HCT116 (cell line): ENCODE results near the gene CARD16. TPM values are rescaled to one million over a fixed set of nuclear protein-coding genes. Genes with fewer than 3 reads are reported as not detected.

Source experiments
- ATAC-seq: fragments of 200-7000 bp; cut with Tn5 transposase; 2 replicates; pipeline ENCODE4 v1.9.1; 2020; ENCODE audit warnings: mild to moderate bottlenecking, moderate library complexity
- BruUV-seq: library from RNA; stranded (reverse); fragments of 400-500 nt; replicated peaks from 2 replicates; lab custom pipeline; 2021; lab: Mats Ljungman, UMichigan
- CTCF ChIA-PET: fragments of 300-600 bp; sonication (Branson Sonifier 250); formaldehyde crosslinking; loops from one replicate; lab custom pipeline; 2021; ENCODE audit warnings: antibody characterized with exemption; lab: Charles Lee
- POLR2A ChIA-PET: fragments of 300-600, 350-600 bp; sonication (Branson Sonifier 250); formaldehyde crosslinking; loops from one replicate; lab custom pipeline; 2021; ENCODE audit warnings: antibody characterized with exemption; lab: Charles Lee
- RAD21 ChIA-PET, 2 experiments: fragments of 300-600 bp; sonication (Branson Sonifier 250); formaldehyde crosslinking; loops; one replicate each; lab custom pipeline; 2023; ENCODE audit warnings: low total read pairs in 2 of 2; ENCODE audit not compliant: uncharacterized antibody in 2 of 2, unreplicated experiment in 2 of 2, low non-redundant PET in 1 of 2; lab: Charles Lee
- DNase-seq: peaks from one replicate; pipeline ENCODE4 v3.0.0-alpha.2; 2010; ENCODE audit warnings: low read depth, low spot score
- H2AFZ ChIP-seq: fragments of 200-600 bp; shearing (Covaris generic), sonication (generic); 2 replicates; pipeline ENCODE4 v1.6.1; 2017; ENCODE audit warnings: low read depth, mixed run types, mixed read lengths, antibody characterized with exemption, low read length; ENCODE audit not compliant: poor library complexity, severe bottlenecking
- H3K27ac ChIP-seq: 2 replicates; pipeline ENCODE4 v1.5.1; 2012; ENCODE audit warnings: low read depth, low read length
- H3K27me3 ChIP-seq: fragments of 200-600 bp; sonication (generic); 2 replicates; pipeline ENCODE4 v1.6.1; 2016; ENCODE audit warnings: mixed run types, low read length, mixed read lengths; ENCODE audit not compliant: insufficient read depth
- H3K36me3 ChIP-seq, 2 experiments: fragments of 200-500 bp in 1 of 2; fragments of 200-600 bp in 1 of 2; sonication (Bioruptor generic) in 1 of 2; sonication (generic) in 1 of 2; 2 replicates each; pipeline versions ENCODE4 v1.5.1 to v1.6.1; 2014 to 2016; ENCODE audit warnings: low read length in 2 of 2, inconsistent platforms in 1 of 2, mixed read lengths in 1 of 2, mixed run types in 1 of 2; ENCODE audit not compliant: insufficient read depth in 2 of 2, control insufficient read depth in 1 of 2
- H3K4me1 ChIP-seq, 2 experiments: fragments of 200-600 bp in 1 of 2; sonication (generic) in 1 of 2; 2 replicates each; pipeline versions ENCODE4 v1.5.1 to v1.6.1; 2012 to 2017; ENCODE audit warnings: low read length in 2 of 2, inconsistent platforms in 1 of 2, mild to moderate bottlenecking in 1 of 2, mixed read lengths in 1 of 2, mixed run types in 1 of 2, moderate library complexity in 1 of 2; ENCODE audit not compliant: insufficient read depth in 2 of 2, control insufficient read depth in 1 of 2
- H3K4me2 ChIP-seq: fragments of 200-600 bp; sonication (generic); 2 replicates; pipeline ENCODE4 v1.6.1; 2017; ENCODE audit warnings: mixed run types, low read length, mixed read lengths
- H3K4me3 ChIP-seq, 2 experiments: fragments of 200-600 bp in 1 of 2; sonication (generic) in 1 of 2; replicated peaks in 1 of 2; 2 replicates each; pipeline ENCODE4 v1.5.1; 2011 to 2016; ENCODE audit warnings: low read length in 2 of 2, control low read depth in 1 of 2, low read depth in 1 of 2, mild to moderate bottlenecking in 1 of 2, mixed read lengths in 1 of 2, mixed run types in 1 of 2
- H3K79me2 ChIP-seq: fragments of 200-600 bp; sonication (generic); 2 replicates; pipeline ENCODE4 v1.6.1; 2017; ENCODE audit warnings: mild to moderate bottlenecking, mixed run types, low read length, moderate library complexity, mixed read lengths; ENCODE audit not compliant: insufficient read depth
- H3K9ac ChIP-seq: fragments of 200-600 bp; sonication (generic); 2 replicates; pipeline ENCODE4 v1.6.1; 2016; ENCODE audit warnings: low read length, mixed read lengths
- H3K9me2 ChIP-seq: fragments of 200-600 bp; sonication (generic), shearing (Covaris generic); 2 replicates; pipeline ENCODE4 v1.6.1; 2017; ENCODE audit warnings: mixed run types, mild to moderate bottlenecking, moderate library complexity; ENCODE audit not compliant: insufficient read depth
- H3K9me3 ChIP-seq, 2 experiments: fragments of 200-500 bp in 1 of 2; fragments of 200-600 bp in 1 of 2; sonication (Bioruptor generic) in 1 of 2; sonication (generic) in 1 of 2; 2 replicates each; pipeline ENCODE4 v1.6.1; 2014 to 2017; ENCODE audit warnings: low read length in 2 of 2, mixed read lengths in 2 of 2, inconsistent platforms in 1 of 2, low read depth in 1 of 2, mild to moderate bottlenecking in 1 of 2, mixed run types in 1 of 2, moderate library complexity in 1 of 2; ENCODE audit not compliant: control insufficient read depth in 1 of 2, insufficient read depth in 1 of 2
- H4K20me1 ChIP-seq: fragments of 200-600 bp; sonication (generic), shearing (Covaris generic); 2 replicates; pipeline ENCODE4 v1.6.1; 2017; ENCODE audit warnings: mixed run types, mild to moderate bottlenecking, moderate library complexity; ENCODE audit not compliant: insufficient read depth
- CTCF ChIP-seq, 3 experiments: fragments of 200-600 bp in 1 of 3; sonication (generic) in 1 of 3; IDR thresholded peaks in 2 of 3; conservative IDR thresholded peaks in 1 of 3; 2 replicates each; pipeline ENCODE4 v1.5.1; 2012 to 2017; ENCODE audit warnings: low read depth in 2 of 3, low read length in 2 of 3, antibody characterized with exemption in 1 of 3, borderline replicate concordance in 1 of 3, control low read depth in 1 of 3, mild to moderate bottlenecking in 1 of 3, mixed read lengths in 1 of 3, mixed run types in 1 of 3, moderate library complexity in 1 of 3; ENCODE audit not compliant: insufficient read depth in 1 of 3
- EGR1 ChIP-seq: IDR thresholded peaks from 2 replicates; pipeline ENCODE4 v1.6.1; 2012; ENCODE audit warnings: low read depth
- ELF1 ChIP-seq: IDR thresholded peaks from 2 replicates; pipeline ENCODE4 v1.6.1; 2012; ENCODE audit warnings: low read depth, borderline replicate concordance
- EZH2 ChIP-seq: fragments of 200-600 bp; sonication (generic); IDR thresholded peaks from 2 replicates; pipeline ENCODE4 v1.6.1; 2017; ENCODE audit warnings: antibody characterized with exemption, mixed run types
- POLR2A ChIP-seq: IDR thresholded peaks from 2 replicates; pipeline ENCODE4 v1.7.0; 2011; ENCODE audit warnings: borderline replicate concordance; ENCODE audit not compliant: insufficient read depth, insufficient read length; ENCODE audit errors: extremely low read depth
- TCF7L2 ChIP-seq: IDR thresholded peaks from 2 replicates; pipeline ENCODE4 v1.7.0; 2011; ENCODE audit warnings: borderline replicate concordance, inconsistent platforms; ENCODE audit not compliant: insufficient read depth, insufficient read length; ENCODE audit errors: extremely low read depth
- intact Hi-C: fragments of 100-400 bp; cut with micrococcal nuclease; formaldehyde crosslinking; loops from 2 replicates; pipeline ENCODE4 v1.10.0; 2022
- total RNA-seq: library from RNA; stranded (reverse); gene quantifications from one replicate; pipeline ENCODE4 v1.2.1, GENCODE V29; 2021; ENCODE audit not compliant: unreplicated experiment

CARD16 gene
- total RNA-seq, 1 experiment from 2014 or later = not detected

GRCh38 chr11:105000167-105000566 is 45.0 kb downstream of the CARD16 start:
- CTCF ChIA-PET = interaction anchor here (1.2 kb wide), 1 partner anchor 9 kb away, joined by 4 read pairs; no protein-coding TSS in a partner anchor
- Histone ChIP-seq H3K9ac (no peak overlapping the region), H3K27me3 (no peaks in the 10 kb centered on the region), H3K79me2 (no peaks in the 10 kb centered on the region), H3K9me2 (no peaks in the 10 kb centered on the region), H3K4me3 (no peak overlapping the region), H3K27ac (no peak overlapping the region), H3K9me3 (no peaks in the 10 kb centered on the region), H3K4me1 (peaks cover 0 to 12% of the 10 kb centered on the region in 2 experiments; a peak in 2 of 4 replicates), H3K4me2 (0 out of 2 replicates have a peak overlapping the region, but pooled peaks have one; percentile 18), H3K36me3 (no peaks in the 10 kb centered on the region), H2AFZ (peak overlapping the region; percentile 82), H4K20me1 (no peaks in the 10 kb centered on the region)
- TF ChIP-seq EGR1 = no peak
- TF ChIP-seq CTCF (IDR thresholded peaks at IDR 0.05 in 2 of 3, conservative IDR thresholded peaks at IDR 0.05 in 1 of 3; ENCODE audit: borderline replicate concordance in 1 of 3, insufficient read depth in 1 of 3, low read depth in 2 of 3, low read length in 2 of 3) = peak in 2 of 3 experiments; percentile 36 to 40; a peak in 3 of 6 replicates
- intact Hi-C loops = no loop called here
- RAD21 ChIA-PET = no interaction called here
- no TSS peak for BruUV-seq
- peak; percentile 83 for ATAC-seq
- POLR2A ChIA-PET = no interaction called here
- peak; percentile 37 for DNase-seq

GRCh38 chr11:104999721-105000120 is 45.4 kb downstream of the CARD16 start:
- H3K9ac ChIP-seq = no peak overlapping the region
- no peak for DNase-seq
- TF ChIP-seq ELF1 = no peak
- no peak for TF ChIP-seq POLR2A
- TF ChIP-seq TCF7L2 = no peak
- TF ChIP-seq EZH2 = no peak
- H3K4me3 ChIP-seq = no peak overlapping the region
- no peaks in the 10 kb centered on the region for H3K9me3 ChIP-seq
- peak overlapping the region; percentile 82 for H2AFZ ChIP-seq
- no TSS peak for BruUV-seq
- ATAC-seq = no peak
- no peaks in the 10 kb centered on the region for H3K9me2 ChIP-seq
- POLR2A ChIA-PET = no interaction called here
- RAD21 ChIA-PET = no interaction called here
- intact Hi-C loops = no loop called here
- H3K27ac ChIP-seq = no peak overlapping the region
- H3K4me1 ChIP-seq = peaks cover 0 to 12% of the 10 kb centered on the region in 2 experiments; a peak in 2 of 4 replicates
- H3K79me2 ChIP-seq = no peaks in the 10 kb centered on the region
- CTCF ChIA-PET = no interaction called here
- H3K27me3 ChIP-seq = no peaks in the 10 kb centered on the region
- no peaks in the 10 kb centered on the region for H3K36me3 ChIP-seq
- no peaks in the 10 kb centered on the region for H4K20me1 ChIP-seq
- 0 out of 2 replicates have a peak overlapping the region, but pooled peaks have one; percentile 18 for H3K4me2 ChIP-seq
